ENCODE measurements around the gene EIF2B2. TPM values are rescaled to one million over a fixed set of nuclear protein-coding genes. Genes with fewer than 3 reads are reported as not detected.

EIF2B2 gene
- total RNA-seq, 1 donor from 2014 or later: 37.2 TPM

DNA sequence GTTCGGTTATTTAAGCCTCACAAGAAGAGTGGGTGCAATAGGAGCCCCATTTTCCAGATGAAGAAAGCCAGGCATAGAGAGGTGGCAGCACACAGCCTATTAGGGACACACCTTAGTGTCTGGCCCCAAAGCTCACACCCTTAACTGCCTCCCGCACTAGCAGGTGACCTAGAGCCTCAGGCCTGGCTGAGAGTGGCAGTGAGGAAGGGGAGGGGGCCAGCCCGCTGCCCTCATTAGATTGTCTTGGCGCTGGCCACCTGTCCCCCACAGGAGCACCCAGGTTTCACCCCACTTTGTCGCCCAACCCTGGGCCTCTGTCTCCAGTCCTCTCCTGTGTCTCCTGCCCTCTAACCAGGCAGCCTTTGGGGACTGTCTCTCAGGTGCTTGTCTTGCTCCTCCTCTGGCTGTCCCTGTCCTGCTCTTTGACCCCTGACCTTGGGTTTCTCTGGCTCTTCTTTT is 28.8 kb upstream of the EIF2B2 start:
- no peak for DNase-seq (ENCODE audit: low read depth in 2 of 2)

DNA sequence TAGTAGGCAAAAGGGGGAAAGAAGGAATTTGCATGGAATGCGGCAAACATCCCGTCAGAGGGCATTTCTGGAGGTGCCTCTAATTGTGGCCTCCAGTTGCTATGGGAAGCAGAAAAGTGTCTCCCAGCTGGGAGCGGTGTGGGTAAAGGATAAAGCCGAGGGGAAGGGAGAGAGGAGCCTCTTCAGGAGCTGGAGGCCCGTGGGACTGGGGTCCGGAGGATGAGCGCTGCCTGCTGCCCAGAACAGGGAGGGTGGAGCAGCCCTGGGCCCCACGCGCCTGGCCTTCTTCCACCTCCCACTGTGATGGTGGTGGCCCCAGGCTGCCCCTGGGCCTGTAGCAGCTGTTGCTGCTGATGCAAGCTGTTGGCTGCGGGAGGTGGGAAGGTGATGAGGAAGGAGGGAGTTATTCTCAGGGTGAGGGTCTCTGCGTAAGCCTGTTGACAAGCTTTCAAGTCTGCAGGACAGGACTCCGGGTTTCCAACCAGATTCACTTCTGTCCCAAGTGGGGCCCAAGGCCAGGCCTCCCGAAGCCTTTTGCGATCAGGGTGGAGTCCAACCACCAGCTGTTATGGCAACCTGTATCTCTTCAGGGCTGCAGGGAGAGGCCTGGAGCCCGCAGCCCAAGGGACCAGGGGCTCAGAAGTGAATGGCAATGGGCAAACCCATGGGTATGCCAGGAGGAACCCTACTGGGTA is 28.2 kb upstream of the EIF2B2 start:
- no peak for DNase-seq (ENCODE audit: low read depth in 2 of 2)

DNA sequence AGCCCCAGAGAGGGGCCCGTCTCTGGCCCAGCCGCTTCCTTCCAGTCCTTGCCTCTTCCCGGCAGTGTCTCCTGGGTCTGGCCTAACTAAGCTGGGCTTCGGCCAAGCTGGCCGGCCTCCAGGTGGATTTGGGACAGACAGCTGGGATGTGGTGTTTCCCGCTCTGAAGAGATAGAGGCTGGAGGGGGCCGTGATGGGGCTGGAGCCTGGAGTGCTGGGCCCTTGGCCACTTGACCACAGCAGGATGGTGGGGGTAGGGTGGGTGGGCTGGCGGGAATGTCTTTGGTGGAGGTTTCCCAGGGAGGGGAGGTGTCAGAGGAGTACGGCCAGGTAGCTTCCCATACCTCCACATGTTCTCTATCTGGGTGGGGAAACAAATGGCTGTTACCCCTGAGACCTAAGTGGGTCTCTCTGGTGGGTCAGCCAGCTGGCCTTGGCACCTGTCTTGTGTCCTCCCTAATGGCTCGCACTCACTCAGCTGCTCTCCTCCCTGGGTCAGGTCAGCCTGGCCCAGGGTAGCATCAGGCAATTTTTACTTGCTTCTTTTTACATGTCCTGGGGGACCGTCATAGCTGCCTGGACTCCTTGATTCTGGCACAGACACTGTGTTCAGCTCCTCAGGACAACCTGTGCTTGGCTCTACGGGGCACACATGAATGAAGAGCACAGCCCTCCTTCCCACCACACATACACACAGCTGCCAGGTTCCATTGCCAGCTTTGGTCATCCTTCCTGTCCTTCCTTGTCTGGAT is 27.5 kb upstream of the EIF2B2 start:
- no peak for DNase-seq (ENCODE audit: low read depth in 2 of 2)

DNA sequence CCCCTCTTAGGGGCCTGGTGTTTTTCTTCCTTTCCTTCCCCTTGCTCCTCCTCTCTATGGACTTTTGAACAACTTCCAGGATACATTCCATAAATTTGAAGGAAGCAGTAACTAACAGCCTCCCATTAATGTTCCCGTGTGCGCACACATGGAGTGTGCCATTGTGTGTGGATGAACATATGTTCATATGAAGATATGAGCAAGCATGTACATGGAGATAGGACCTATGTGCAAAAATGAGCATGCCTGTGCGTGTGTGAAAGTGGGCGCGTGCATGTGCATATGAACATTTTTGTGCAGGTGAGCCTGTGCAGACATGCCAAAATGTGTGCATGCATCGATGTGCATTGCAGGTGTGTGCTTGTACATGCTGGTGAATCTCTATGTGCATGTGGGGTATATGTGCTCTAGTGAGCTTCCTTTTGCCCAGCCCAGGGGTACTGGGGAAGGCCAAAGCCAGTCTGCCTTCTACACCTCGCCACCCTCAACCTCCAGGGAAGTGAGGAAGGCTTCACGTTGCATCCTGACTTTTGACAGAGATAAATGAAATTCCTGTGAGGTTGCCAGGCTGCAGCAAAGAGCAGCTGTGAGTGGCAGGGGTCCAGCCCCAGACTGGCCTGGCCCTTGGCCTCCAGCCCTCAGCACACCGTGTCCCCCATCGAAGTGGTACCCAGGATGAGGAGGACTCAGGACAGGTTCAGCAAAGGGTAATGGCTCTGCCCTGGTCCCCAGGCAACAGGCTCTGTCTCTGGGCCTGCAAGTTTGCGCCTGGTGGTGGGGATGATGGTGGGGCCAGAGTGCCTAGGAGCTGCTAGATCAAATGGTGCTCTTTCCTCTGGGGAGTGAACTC is 26.2 kb upstream of the EIF2B2 start:
- DNase-seq (ENCODE audit: low read depth in 2 of 2): no peak

DNA sequence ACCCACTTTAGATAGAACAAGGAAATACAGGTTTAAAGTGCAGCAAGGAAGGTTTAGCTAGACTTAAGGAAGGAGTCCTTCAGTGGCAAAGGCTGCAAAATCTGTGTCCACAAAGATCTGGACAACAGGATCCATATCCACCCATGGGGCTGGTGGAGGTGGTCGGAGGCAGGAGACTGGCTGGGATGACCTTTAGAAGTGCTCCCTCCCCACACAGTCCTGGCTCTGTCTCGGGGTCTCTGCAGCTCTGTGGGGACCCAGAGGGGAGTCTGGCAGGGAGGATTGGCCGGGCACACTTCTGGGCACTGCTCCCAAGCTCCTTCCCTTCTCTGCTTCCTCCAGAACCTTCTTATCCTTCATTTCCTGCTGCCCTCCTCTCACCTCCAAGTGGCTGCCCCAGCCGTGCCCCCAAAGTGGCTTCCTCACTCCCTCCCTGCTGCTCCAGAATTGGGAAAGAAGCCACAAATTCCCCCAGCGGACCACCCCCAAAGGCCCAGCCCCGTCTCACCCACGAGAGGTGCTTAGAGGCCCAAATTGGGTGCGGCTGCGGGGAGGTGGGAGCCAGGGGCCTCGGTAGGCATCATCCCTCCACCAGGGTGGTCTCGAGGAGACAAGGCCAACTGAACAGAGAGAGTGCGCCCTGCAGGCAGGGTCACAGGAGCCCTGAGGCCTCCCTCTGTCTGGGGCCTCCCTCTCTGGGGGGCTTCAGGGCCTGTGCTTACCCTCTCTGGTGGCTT is 25.4 kb upstream of the EIF2B2 start:
- no peak for DNase-seq (ENCODE audit: low read depth in 2 of 2)

DNA sequence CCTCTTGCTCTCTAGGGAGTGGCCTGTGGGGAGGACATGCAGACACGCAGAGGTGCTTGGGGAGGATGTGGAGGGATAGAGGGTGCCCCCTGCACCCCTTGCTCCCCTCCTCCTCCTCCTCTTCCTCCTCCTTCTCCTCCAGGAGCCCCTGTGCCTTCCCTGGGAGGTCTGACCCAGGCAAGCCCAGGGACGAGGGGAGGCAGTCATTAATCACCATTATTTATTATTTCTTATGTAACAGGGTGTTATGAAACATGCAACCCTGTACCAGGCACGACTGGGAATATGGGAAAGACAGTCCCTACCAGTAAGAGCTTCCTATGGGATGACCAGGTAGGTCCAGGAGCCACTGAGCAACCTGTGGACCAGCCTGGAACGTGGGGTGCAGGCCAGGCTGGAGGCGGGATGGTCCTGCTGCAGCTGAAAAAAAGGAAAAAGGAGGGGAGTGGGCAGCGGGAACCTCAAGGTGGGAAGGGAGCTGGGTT is 24.8 kb upstream of the EIF2B2 start:
- DNase-seq (ENCODE audit: low read depth in 2 of 2): no peak

DNA sequence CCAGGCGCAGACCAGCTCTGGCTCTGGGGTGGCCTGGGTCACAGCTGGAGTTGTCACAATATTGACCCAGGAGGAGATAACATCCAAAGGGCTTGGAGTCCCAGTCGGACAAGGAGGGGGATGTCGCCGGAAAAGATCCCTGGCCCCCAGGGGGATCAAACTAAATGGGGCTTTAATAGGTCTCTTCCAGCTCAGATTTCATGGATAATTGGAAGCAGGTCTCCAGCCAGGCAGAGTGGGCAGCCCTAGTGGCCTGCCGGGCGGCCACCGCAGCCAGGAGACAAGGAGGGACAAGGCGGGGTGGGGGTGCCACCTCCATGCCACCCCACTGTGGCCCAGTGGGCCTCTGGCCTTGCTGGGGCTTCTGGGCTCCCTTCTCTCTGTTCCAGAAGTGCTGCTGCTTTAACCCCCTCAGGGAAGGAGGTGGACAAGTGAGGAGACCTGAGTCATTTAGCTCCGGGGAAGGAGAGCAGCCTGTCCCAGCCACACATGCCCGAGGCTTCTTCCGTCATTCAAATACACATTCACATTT is 24.2 kb upstream of the EIF2B2 start:
- DNase-seq (ENCODE audit: low read depth in 2 of 2): no peak

DNA sequence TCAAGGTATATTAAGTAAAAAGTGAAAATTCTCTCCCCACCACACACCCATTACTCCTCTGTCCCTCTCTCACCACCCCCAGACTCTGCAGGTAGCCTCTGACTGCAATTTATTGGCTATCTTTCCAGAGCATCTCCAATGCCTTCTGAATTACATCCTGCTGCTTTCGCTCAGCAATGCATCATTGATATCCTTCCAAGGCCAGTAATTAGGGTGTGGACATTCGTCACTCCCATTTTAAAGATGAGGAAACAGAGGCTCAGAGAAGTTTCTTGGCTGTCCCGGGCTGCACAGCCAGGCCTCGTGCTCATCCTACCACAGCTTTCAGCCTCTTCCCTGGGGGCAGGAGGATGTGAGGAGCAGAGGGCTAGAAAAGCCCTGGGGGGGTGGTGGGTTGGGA is 23.7 kb upstream of the EIF2B2 start:
- no peak for DNase-seq (ENCODE audit: low read depth in 2 of 2)

DNA sequence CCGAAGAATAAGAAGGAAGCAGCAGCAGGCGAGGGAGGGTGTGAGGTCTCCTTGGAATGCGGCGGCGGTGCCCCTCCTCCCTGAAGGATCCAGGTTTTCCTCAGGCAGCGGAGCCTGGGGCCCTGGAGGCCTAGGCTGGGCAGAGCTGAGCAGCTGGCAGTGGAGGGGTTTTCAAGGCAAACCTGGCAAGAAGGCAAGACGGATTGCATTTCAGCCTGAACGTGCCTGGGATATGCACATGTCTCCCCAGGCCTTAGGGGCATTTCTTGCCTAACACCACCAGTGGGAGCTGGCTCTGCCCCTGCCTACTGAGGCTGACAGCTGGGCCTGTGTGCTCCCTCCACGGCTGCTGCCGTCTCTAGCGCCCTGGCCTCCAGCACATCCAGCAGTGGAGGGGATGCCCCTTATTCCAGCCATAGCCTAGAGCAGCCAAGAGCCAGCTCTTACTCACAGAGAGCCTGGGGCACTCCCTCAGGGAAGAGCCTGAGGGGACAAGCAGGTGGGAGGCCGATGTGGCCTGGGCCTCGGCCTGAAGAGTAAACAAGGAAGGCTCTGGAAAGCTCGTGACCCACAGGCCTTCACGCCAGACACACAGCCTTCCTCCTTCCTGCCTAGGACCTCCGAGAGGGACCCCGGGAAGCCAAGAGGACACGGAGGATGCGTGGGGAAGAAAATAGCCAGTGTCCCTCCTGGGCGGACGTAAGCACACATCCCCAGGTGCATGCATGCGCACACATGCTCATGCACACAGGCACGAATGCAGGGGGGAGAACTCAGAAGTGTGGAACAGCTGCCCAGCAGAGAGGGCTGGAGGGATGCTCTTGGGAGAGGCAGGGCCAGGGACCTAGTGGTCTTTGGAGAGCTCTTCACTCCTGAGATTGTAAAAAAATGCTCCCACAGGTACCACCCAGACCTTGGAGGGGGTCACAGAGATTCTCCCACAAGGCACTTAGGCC is 23.0 kb upstream of the EIF2B2 start:
- peak in 1 of 2 donors; percentile 56 for DNase-seq (ENCODE audit: low read depth in 2 of 2)

DNA sequence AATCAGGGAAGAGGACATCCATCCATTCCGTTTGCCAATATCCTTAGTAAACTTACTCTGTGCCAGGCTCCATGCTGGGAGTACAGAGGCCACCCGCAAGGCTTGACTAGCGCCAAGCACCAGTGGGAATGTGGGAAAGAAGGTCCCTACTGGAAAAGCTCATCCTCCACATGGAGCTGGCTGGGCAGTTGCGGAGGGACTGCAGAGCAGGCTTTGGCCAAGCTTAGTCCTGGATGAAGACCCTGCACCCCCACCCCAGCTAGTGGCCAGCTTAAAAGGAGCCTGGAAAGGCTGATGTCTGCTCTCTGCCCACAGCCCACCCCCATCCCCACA is 22.4 kb upstream of the EIF2B2 start:
- DNase-seq (ENCODE audit: low read depth in 2 of 2): peak in 1 of 2 donors; percentile 26

DNA sequence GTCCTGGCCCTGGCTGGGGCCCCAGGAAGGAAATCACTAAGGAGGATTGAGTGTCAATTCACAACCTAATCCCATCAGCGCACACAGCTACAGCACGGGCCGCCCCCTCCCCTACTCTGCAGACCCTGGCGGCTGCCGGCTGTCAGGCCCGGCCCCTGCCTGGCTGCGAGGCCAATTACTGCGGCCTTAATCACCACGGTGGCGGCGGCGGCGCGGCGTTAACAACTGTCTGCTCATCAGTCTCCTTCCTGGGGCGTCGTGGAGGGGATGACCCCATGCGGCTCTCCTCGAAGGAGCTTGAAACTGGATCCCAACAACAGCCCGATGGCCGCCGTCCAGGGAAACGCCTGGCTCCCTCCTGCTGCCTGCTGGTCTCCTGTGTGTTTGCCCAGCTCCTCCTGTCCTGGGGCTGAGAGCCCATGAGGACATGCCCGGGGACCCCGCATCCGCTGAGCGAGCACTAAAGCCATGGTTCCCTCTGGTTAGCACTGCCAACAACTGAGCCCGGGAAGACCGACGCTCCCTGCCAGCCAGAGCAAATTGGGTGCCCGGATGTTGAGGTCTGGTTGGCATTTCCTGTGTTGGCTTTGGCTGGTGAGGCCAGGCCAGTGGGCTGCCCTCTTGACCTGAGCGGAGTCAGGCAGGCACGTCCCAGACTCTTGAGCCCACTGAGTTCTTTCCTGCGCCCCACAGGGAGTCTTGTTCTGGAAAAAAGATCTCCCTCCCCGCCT is 21.8 kb upstream of the EIF2B2 start:
- DNase-seq (ENCODE audit: low read depth in 2 of 2): peak in 1 of 2 donors; percentile 79

DNA sequence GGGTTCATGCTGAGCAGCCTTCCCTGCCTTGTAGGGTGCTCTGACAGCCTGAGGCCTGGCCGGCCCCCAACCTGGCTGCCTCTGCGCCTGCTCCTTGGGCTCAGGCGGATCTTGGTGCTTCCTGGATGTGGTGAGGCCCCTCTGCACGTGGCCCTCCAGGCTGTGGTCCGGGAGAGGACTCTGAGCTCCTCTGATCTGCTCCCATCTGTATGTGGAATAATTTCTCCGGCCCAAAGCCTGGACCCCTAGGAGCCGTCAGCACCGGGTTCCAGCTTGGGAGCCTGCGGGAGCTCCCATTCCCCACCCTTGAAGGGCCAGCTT is 21.3 kb upstream of the EIF2B2 start:
- DNase-seq (ENCODE audit: low read depth in 2 of 2): no peak

DNA sequence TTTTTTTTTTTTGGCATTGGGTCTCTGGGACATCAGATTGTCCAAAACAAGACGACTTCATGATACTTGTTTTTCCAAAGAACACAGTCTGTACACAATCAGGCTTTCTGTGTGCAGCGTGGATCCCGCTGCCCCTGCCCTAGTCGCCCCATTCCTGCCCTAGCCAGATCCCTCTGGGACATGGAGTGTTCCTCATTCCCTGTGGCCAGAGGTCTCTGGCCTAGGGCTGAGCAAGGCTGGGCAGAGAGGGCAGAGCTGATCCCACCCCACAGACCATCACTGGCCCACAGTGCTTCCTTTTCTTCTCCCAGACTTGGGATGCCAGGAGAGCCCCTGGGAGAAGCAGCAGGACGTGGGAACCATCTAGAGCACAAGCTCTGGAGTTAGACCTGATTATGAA is 20.9 kb upstream of the EIF2B2 start:
- no peak for DNase-seq (ENCODE audit: low read depth in 2 of 2)

DNA sequence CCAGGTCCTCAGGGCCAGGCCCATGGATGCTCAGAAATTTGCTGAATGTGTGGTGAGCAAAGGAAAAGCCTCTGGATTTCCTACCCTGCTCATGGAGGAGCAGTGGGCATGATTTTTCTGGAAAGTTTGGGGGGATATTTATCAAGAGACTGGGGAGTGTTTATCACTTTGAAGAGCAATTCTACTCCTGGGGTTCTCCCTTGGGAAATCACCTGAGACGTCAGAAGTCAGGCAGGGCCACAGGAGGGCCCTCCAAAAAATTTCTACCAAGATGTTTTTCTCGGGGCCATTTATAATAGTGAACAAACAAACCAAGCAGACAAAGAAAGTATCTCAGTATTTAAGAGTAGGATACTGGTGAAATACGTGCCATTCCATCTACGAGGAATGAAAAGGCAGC is 20.1 kb upstream of the EIF2B2 start:
- DNase-seq (ENCODE audit: low read depth in 2 of 2): no peak

DNA sequence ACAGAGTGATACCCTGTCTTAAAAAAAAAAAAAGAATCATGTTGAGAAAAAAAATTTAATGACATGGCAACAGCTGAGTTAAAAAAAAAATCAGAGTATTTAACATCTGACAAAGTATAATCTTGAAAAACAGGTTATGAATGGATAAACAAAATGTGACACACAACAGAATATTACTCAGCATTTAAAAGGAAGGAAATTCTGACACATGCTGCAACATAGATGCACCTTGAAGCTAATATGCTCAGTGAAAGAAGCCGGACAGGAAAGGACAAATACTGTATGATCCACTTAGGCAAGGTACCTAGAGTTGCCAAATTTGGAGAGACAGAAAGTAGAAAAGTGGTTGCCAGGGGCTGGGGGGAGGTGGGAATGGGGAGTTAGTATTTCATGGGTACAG is 19.4 kb upstream of the EIF2B2 start:
- peak in 1 of 2 donors; percentile 86 for DNase-seq (ENCODE audit: low read depth in 2 of 2)

DNA sequence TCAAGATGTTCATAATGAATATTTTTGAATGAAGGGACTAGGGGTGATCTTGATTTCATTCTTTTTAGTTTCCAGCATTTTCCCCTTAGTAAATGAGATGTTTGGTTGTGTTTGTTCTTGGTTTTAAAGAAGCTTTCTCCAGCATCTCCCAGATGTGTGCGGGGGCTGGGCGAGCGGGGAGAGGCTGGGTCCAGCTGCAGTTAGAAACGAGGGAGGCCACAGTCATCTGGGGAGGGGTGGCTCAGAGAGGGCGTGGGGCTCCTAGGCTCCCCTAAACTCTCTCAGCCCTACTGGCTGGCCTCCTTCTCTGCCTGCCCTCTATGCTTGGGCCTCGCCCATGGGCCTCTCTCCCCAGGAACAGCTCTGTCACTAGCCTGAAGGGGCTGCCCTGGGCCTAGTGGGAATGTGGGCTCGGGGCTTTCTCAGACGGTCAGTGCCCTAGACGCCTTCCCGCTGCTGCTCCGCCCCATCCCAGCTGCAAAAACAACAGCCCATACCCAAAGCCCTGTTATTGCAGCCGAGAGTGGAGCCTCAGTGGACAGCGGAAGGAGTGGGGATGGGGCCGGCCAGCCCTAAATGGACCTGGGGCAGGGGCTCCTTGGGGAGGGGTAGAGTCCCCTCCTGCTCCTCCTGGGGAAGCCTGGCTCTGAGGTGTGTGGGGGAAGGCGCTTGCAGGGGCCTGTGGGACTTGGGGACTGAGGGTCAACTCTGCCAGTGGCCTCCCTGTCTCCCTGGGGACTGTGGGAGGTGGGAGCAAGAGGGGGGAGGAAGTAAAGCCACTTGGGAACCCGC is 18.3 kb upstream of the EIF2B2 start:
- peak in 1 of 2 donors; percentile 24 for DNase-seq (ENCODE audit: low read depth in 2 of 2)

DNA sequence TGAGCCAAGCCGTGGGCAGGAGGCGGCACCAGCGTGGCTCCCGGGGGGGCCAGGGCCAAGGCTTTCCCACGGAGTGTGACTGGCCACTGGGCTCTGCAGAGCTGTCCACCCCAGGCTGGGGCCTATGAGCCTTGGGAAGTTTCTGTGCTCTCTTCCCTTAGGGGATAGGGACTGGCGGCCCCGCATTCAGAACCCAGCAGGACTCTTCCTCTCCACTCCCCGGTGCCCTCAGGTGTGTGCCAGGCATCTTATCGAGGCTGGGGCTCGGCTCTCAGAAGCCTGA is 17.8 kb upstream of the EIF2B2 start:
- no peak for DNase-seq (ENCODE audit: low read depth in 2 of 2)

DNA sequence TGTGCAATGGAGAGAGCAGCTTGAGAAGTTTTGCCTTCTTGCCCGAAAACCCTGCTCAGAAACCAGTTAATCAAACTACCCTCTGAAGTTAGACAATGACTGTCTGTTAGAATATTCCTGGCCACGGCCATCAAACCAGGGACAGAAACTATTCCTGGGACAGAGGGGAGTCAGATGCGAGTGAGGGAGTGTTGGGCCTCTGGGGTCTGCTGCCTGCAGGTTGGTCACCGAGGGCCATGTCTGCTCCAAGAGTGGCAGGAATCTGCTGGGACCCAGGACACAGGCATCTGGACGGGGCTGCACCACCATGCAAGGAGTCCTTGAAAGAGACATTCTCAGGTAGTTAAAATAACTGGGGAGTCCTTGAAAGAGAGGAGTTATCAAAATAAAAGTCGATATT is 16.9 kb upstream of the EIF2B2 start:
- DNase-seq (ENCODE audit: low read depth in 2 of 2): no peak

DNA sequence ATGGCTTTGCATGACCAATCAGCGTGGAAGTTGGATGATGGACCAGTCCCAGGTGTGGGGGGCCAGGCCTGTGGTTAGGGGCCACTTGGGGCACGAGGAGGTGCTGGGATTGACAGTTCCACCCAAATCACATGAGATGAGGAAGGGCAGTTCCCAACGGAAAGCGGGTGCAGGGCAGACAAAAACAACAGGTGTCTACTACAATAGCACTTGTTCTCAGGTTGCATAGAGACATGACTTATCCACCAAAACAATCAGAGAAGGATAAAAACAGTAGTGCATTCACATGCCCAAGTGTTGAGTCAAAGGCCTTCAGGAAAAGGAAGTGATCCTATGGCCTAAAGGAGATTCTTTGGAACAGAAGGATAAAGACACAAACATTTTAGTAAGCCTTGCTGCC is 14.6 kb upstream of the EIF2B2 start:
- DNase-seq (ENCODE audit: low read depth in 2 of 2): peak in 1 of 2 donors; percentile 98
